HepG2 (cell line): ENCODE data around the gene GPR62. TPM values are rescaled to one million over a fixed set of nuclear protein-coding genes. Genes with fewer than 3 reads are reported as not detected.

Source experiments
- CBX2 ChIP-seq, 2 experiments: fragments of 200-600 bp in 1 of 2; sonication (generic); formaldehyde crosslinking in 1 of 2; IDR thresholded peaks; 2 replicates each; pipeline versions ENCODE4 v1.7.0 to v1.8.1; 2018 to 2022; ENCODE audit warnings: low read depth in 2 of 2, low read length in 1 of 2, mild to moderate bottlenecking in 1 of 2, missing genetic modification reagents in 1 of 2
- EEA1 ChIP-seq: sonication (generic); formaldehyde crosslinking; IDR thresholded peaks from 2 replicates; pipeline ENCODE4 v1.5.1; 2020; ENCODE audit warnings: mild to moderate bottlenecking, missing genetic modification reagents, borderline replicate concordance
- ERF ChIP-seq: IDR thresholded peaks from 2 replicates; pipeline ENCODE4 v1.6.1; 2018; ENCODE audit warnings: missing biosample characterization, missing genetic modification reagents
- MAZ ChIP-seq, 2 experiments: sonication (generic) in 1 of 2; formaldehyde crosslinking in 1 of 2; IDR thresholded peaks; 2 replicates each; pipeline versions ENCODE4 v1.5.0 to v1.6.1; 2012 to 2020; ENCODE audit warnings: low read depth in 2 of 2, mild to moderate bottlenecking in 2 of 2, borderline replicate concordance in 1 of 2, improper control_type of control experiment in 1 of 2, low read length in 1 of 2, missing genetic modification reagents in 1 of 2, moderate library complexity in 1 of 2
- PLRG1 ChIP-seq: fragments of 450-650 bp; conservative IDR thresholded peaks from 2 replicates; pipeline ENCODE4 v1.6.1; 2016
- PRPF4 ChIP-seq: fragments of 200-400 bp; formaldehyde crosslinking; IDR thresholded peaks from 2 replicates; pipeline ENCODE4 v1.6.1; 2016; ENCODE audit warnings: low read length, low read depth; ENCODE audit not compliant: poor library complexity, severe bottlenecking
- SALL1 ChIP-seq: sonication (generic); formaldehyde crosslinking; IDR thresholded peaks from 2 replicates; pipeline ENCODE4 v1.8.0; 2022; ENCODE audit warnings: mild to moderate bottlenecking, missing genetic modification reagents
- SMC3 ChIP-seq: IDR thresholded peaks from 2 replicates; pipeline ENCODE4 v1.6.1; 2011; ENCODE audit warnings: low read length, improper control_type of control experiment
- SP2 ChIP-seq: sonication (generic); formaldehyde crosslinking; IDR thresholded peaks from 2 replicates; pipeline ENCODE4 v1.5.1; 2020; ENCODE audit warnings: mild to moderate bottlenecking, missing genetic modification reagents
- TBX3 ChIP-seq: fragments of 450-650 bp; IDR thresholded peaks from 2 replicates; pipeline ENCODE4 v1.6.1; 2017; ENCODE audit warnings: antibody characterized with exemption, mild to moderate bottlenecking, inconsistent platforms, borderline replicate concordance
- U2AF1 ChIP-seq: fragments of 200-400 bp; formaldehyde crosslinking; optimal IDR thresholded peaks from 2 replicates; pipeline ENCODE3; 2017; ENCODE audit warnings: mild to moderate bottlenecking, low read depth, low read length
- YEATS4 ChIP-seq: sonication (generic); formaldehyde crosslinking; IDR thresholded peaks from 2 replicates; pipeline ENCODE4 v1.4.0; 2020; ENCODE audit warnings: missing genetic modification reagents, borderline replicate concordance
- ZFP36L2 ChIP-seq: sonication (generic); formaldehyde crosslinking; IDR thresholded peaks from 2 replicates; pipeline ENCODE4 v1.4.0; 2020; ENCODE audit warnings: missing genetic modification reagents
- ZNF235 ChIP-seq: sonication (generic); formaldehyde crosslinking; IDR thresholded peaks from 2 replicates; pipeline ENCODE4 v1.8.1; 2023; ENCODE audit warnings: mild to moderate bottlenecking, missing genetic modification reagents, borderline replicate concordance
- ZNF3 ChIP-seq: IDR thresholded peaks from 2 replicates; pipeline ENCODE4 v1.7.0; 2017; ENCODE audit warnings: inconsistent platforms
- ZNF549 ChIP-seq: sonication (generic); formaldehyde crosslinking; IDR thresholded peaks from 2 replicates; pipeline ENCODE4 v1.5.0; 2020; ENCODE audit warnings: missing genetic modification reagents
- ZNF615 ChIP-seq: sonication (generic); formaldehyde crosslinking; IDR thresholded peaks from 2 replicates; pipeline ENCODE4 v1.5.0; 2020; ENCODE audit warnings: mild to moderate bottlenecking, missing genetic modification reagents, borderline replicate concordance
- polyA plus RNA-seq, 8 experiments: library from polyadenylated mRNA; depleted of rRNA in 3 of 8; stranded (reverse) in 7 of 8; unstranded in 1 of 8; fragments of >200 nt; fragmentation: Illumina TruSeq in 4 of 8; extraction: Trizol in 4 of 8; gene quantifications; 2 replicates each; pipeline versions ENCODE4 v1.2.1 to v1.2.3, GENCODE V29; 2011 to 2016; ENCODE audit warnings: low read depth in 4 of 8, missing spikeins in 1 of 8, mixed read lengths in 1 of 8; ENCODE audit not compliant: insufficient read depth in 1 of 8
- total RNA-seq, 5 experiments: library from RNA; depleted of rRNA; stranded (reverse); fragments of >200 nt; fragmentation: Illumina TruSeq; extraction: Trizol; gene quantifications; 2 replicates each; pipeline ENCODE4 v1.2.3, GENCODE V29; 2016; ENCODE audit warnings: low read depth in 1 of 5
- TF ChIP-seq, protein P1 (sequence below): IDR thresholded peaks from 2 replicates; pipeline ENCODE4 v1.6.1; 2016; ENCODE audit warnings: missing compliant biosample characterization, missing genetic modification reagents, borderline replicate concordance
- TF ChIP-seq, protein P2 (sequence below): sonication (generic); formaldehyde crosslinking; IDR thresholded peaks from 2 replicates; pipeline ENCODE4 v1.4.0; 2020; ENCODE audit warnings: low read depth, mild to moderate bottlenecking, missing genetic modification reagents
- TF ChIP-seq, protein P3 (sequence below): sonication (generic); formaldehyde crosslinking; IDR thresholded peaks from 2 replicates; pipeline ENCODE4 v1.5.1; 2020; ENCODE audit warnings: missing genetic modification reagents, mild to moderate bottlenecking, borderline replicate concordance
- TF ChIP-seq, protein P4 (sequence below): sonication (generic); formaldehyde crosslinking; IDR thresholded peaks from 2 replicates; pipeline ENCODE4 v1.5.0; 2020; ENCODE audit warnings: missing genetic modification reagents, mild to moderate bottlenecking, borderline replicate concordance
- TF ChIP-seq, protein P5 (sequence below): sonication (generic); formaldehyde crosslinking; IDR thresholded peaks from 2 replicates; pipeline ENCODE4 v1.4.0; 2020; ENCODE audit warnings: missing genetic modification reagents

GPR62 gene
- total and polyA plus RNA-seq, 2 of the 13 experiments (the other 11 are each of a cell fraction or from before 2014, with no cell fraction given), result not detected

DNA sequence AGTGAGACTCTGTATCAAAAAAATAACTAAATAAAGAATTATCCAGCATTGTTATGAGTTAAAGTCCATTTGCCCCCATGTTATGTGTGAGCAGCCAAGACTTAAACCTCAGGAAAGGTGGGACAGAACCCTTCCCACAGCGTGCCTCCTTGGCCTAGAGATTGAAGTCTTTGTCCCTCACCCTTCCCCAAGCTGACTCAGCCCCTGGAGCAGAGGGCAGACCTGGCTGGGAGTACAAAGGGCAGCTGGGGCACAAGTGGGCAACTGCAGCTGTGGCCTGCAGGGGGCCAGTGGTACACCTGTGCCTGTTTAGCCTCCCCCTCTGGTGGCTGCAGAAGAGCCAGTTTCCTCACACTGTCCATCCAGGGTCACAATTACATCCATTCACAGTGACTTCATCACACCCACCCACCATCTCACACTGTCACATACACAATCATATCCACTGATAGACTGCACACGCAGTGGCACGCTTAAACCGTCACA lies 27.2 kb downstream of the GPR62 start (continued):
- TF ChIP-seq TBX3 (peak; percentile 39; the same call in 1 of the 2 replicates), SALL1 (CRISPR knock-in tag) (peak; percentile 81), ZNF615 (CRISPR knock-in tag) (no peak), PRPF4 (no peak), ZNF549 (CRISPR knock-in tag) (no peak), ZNF235 (0 out of 2 replicates have a peak, but pooled peaks have one; percentile 21), U2AF1 (peak; percentile 63), SMC3 (peak; percentile 35; the same call in 1 of the 2 replicates), EEA1 (CRISPR knock-in tag) (no peak), ERF (CRISPR knock-in tag) (peak; percentile 75), YEATS4 (peak; percentile 35; the same call in 1 of the 2 replicates), CBX2 (IDR thresholded peaks at IDR 0.05; ENCODE audit: low read depth, low read length) (no peak), CBX2 (CRISPR knock-in tag; IDR thresholded peaks at IDR 0.05; ENCODE audit: low read depth) (no peak), ZNF3 (CRISPR knock-in tag) (no peak), SP2 (CRISPR knock-in tag) (no peak), PLRG1 (no peak), ZFP36L2 (CRISPR knock-in tag) (no peak), MAZ (IDR thresholded peaks at IDR 0.05; ENCODE audit: borderline replicate concordance, low read depth, low read length) (0 out of 2 replicates have a peak, but pooled peaks have one; percentile 36), MAZ (CRISPR knock-in tag; IDR thresholded peaks at IDR 0.05; ENCODE audit: low read depth) (no peak)
- TF ChIP-seq, protein P1, sequence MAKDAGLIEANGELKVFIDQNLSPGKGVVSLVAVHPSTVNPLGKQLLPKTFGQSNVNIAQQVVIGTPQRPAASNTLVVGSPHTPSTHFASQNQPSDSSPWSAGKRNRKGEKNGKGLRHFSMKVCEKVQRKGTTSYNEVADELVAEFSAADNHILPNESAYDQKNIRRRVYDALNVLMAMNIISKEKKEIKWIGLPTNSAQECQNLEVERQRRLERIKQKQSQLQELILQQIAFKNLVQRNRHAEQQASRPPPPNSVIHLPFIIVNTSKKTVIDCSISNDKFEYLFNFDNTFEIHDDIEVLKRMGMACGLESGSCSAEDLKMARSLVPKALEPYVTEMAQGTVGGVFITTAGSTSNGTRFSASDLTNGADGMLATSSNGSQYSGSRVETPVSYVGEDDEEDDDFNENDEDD (CRISPR knock-in tag), result 0 out of 2 replicates have a peak, but pooled peaks have one; percentile 59
- TF ChIP-seq, protein P2, sequence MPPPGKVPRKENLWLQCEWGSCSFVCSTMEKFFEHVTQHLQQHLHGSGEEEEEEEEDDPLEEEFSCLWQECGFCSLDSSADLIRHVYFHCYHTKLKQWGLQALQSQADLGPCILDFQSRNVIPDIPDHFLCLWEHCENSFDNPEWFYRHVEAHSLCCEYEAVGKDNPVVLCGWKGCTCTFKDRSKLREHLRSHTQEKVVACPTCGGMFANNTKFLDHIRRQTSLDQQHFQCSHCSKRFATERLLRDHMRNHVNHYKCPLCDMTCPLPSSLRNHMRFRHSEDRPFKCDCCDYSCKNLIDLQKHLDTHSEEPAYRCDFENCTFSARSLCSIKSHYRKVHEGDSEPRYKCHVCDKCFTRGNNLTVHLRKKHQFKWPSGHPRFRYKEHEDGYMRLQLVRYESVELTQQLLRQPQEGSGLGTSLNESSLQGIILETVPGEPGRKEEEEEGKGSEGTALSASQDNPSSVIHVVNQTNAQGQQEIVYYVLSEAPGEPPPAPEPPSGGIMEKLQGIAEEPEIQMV, result no peak
- TF ChIP-seq, protein P3, sequence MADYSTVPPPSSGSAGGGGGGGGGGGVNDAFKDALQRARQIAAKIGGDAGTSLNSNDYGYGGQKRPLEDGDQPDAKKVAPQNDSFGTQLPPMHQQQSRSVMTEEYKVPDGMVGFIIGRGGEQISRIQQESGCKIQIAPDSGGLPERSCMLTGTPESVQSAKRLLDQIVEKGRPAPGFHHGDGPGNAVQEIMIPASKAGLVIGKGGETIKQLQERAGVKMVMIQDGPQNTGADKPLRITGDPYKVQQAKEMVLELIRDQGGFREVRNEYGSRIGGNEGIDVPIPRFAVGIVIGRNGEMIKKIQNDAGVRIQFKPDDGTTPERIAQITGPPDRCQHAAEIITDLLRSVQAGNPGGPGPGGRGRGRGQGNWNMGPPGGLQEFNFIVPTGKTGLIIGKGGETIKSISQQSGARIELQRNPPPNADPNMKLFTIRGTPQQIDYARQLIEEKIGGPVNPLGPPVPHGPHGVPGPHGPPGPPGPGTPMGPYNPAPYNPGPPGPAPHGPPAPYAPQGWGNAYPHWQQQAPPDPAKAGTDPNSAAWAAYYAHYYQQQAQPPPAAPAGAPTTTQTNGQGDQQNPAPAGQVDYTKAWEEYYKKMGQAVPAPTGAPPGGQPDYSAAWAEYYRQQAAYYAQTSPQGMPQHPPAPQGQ (CRISPR knock-in tag), result 0 out of 2 replicates have a peak, but pooled peaks have one; percentile 33
- TF ChIP-seq, protein P4, sequence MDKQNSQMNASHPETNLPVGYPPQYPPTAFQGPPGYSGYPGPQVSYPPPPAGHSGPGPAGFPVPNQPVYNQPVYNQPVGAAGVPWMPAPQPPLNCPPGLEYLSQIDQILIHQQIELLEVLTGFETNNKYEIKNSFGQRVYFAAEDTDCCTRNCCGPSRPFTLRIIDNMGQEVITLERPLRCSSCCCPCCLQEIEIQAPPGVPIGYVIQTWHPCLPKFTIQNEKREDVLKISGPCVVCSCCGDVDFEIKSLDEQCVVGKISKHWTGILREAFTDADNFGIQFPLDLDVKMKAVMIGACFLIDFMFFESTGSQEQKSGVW (CRISPR knock-in tag), result no peak
- TF ChIP-seq, protein P5, sequence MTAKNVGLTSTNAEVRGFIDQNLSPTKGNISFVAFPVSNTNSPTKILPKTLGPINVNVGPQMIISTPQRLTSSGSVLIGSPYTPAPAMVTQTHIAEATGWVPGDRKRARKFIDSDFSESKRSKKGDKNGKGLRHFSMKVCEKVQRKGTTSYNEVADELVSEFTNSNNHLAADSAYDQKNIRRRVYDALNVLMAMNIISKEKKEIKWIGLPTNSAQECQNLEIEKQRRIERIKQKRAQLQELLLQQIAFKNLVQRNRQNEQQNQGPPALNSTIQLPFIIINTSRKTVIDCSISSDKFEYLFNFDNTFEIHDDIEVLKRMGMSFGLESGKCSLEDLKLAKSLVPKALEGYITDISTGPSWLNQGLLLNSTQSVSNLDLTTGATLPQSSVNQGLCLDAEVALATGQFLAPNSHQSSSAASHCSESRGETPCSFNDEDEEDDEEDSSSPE (CRISPR knock-in tag), result no peak; the same call in 1 of the 2 replicates
